Caco-2 (cell line): Measurements from ENCODE around the gene ACOXL. TPM values are rescaled to one million over a fixed set of nuclear protein-coding genes. Genes with fewer than 3 reads are reported as not detected.

Experiments
- BruUV-seq: library from RNA; stranded (reverse); fragments of 400-500 nt; replicated peaks from 2 replicates; lab custom pipeline; 2021; lab: Mats Ljungman, UMichigan
- CTCF ChIA-PET: fragments of 300-600 bp; sonication (Branson Sonifier 250); formaldehyde crosslinking; loops from one replicate; lab custom pipeline; 2022; ENCODE audit warnings: antibody characterized with exemption; lab: Charles Lee
- POLR2A ChIA-PET: fragments of 300-600 bp; sonication (Branson Sonifier 250); formaldehyde crosslinking; loops from one replicate; lab custom pipeline; 2022; ENCODE audit warnings: antibody characterized with exemption; lab: Charles Lee
- DNase-seq, 2 experiments: peaks; one replicate each; pipeline versions ENCODE4 v3.0.0 to v3.0.0-alpha.2; 2020 to 2022
- H3K27me3 ChIP-seq: replicated peaks from 2 replicates; pipeline ENCODE4 v1.6.0; 2011; ENCODE audit warnings: low read length; ENCODE audit not compliant: control insufficient read depth, insufficient read depth
- H3K36me3 ChIP-seq: 2 replicates; pipeline ENCODE4 v1.5.1; 2011; ENCODE audit warnings: low read length; ENCODE audit not compliant: control insufficient read depth, insufficient read depth
- H3K4me1 ChIP-seq: fragments of 250-450 bp; sonication (Bioruptor Pico); 2 replicates; pipeline ENCODE4 v1.5.1; 2020; ENCODE audit warnings: mild to moderate bottlenecking
- H3K4me3 ChIP-seq: 2 replicates; pipeline ENCODE4 v1.5.1; 2011; ENCODE audit warnings: low read depth, mild to moderate bottlenecking, control low read depth, low read length
- H3K9me3 ChIP-seq: fragments of 250-450 bp; sonication (Bioruptor Pico); 2 replicates; pipeline ENCODE4 v1.5.1; 2020; ENCODE audit warnings: mild to moderate bottlenecking, moderate library complexity
- H3K27ac Mint-ChIP-seq: one replicate; pipeline ENCODE4 v1.8.0; 2022; ENCODE audit warnings: mixed read lengths; ENCODE audit not compliant: unreplicated experiment
- H3K27me3 Mint-ChIP-seq: one replicate; pipeline ENCODE4 v1.8.0; 2022; ENCODE audit warnings: mixed read lengths; ENCODE audit not compliant: insufficient read depth, unreplicated experiment
- H3K36me3 Mint-ChIP-seq: one replicate; pipeline ENCODE4 v1.8.0; 2022; ENCODE audit warnings: mild to moderate bottlenecking, mixed read lengths; ENCODE audit not compliant: insufficient read depth, unreplicated experiment
- H3K4me1 Mint-ChIP-seq: one replicate; pipeline ENCODE4 v1.8.0; 2022; ENCODE audit warnings: low read depth, mixed read lengths; ENCODE audit not compliant: unreplicated experiment
- H3K4me3 Mint-ChIP-seq: one replicate; pipeline ENCODE4 v1.8.0; 2022; ENCODE audit warnings: mild to moderate bottlenecking, moderate library complexity, mixed read lengths; ENCODE audit not compliant: unreplicated experiment
- H3K9me3 Mint-ChIP-seq: one replicate; pipeline ENCODE4 v1.8.0; 2022; ENCODE audit warnings: mixed read lengths; ENCODE audit not compliant: unreplicated experiment
- CTCF ChIP-seq, 2 experiments: fragments of 200-600 bp in 1 of 2; IDR thresholded peaks; 1 replicate in 1 of 2; 2 replicates in 1 of 2; pipeline versions ENCODE4 v1.5.1 to v1.8.0; 2011 to 2022; ENCODE audit warnings: antibody characterized with exemption in 1 of 2, control low read depth in 1 of 2, inconsistent platforms in 1 of 2, low read depth in 1 of 2, low read length in 1 of 2, mild to moderate bottlenecking in 1 of 2, moderate library complexity in 1 of 2; ENCODE audit not compliant: insufficient read depth in 1 of 2, severe bottlenecking in 1 of 2, unreplicated experiment in 1 of 2
- intact Hi-C: fragments of 100-400 bp; cut with micrococcal nuclease; formaldehyde crosslinking; loops from one replicate; pipeline ENCODE4 v1.10.0; 2022; ENCODE audit not compliant: unreplicated experiment
- total RNA-seq: library from RNA; stranded (reverse); gene quantifications from 2 replicates; pipeline ENCODE4 v1.2.3, GENCODE V29; 2022

Gene ACOXL
- total RNA-seq, 1 experiment from 2014 or later, result 2.6 TPM

- no peak overlapping the region for H3K27ac Mint-ChIP-seq
Measured at GRCh38 chr2:110827511-110827910, 95.1 kb downstream of the ACOXL start.

DNA sequence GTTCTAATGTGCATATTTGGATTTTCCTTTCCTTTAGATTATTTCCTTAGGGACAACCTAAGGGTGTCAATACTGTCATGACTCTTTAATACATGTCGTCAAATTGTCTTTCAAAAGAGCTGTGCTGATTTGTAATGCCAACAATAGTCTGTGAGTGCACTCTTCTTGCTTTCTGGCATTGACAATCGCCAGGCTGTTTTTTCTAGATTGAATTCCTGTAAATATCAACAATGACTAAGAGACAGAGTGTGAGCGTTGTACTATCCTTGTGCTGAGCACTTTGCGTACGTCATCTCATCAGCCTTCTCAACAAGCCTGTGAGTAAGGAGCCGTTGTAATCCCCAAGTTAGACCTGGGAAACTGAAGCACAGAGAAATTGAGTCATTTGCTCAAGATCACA is 96.0 kb downstream of the ACOXL start:
- Mint-ChIP-seq H3K9me3 (peaks cover 12% of the 10 kb centered on the region), H3K27ac (no peak overlapping the region), H3K27me3 (peaks cover 6% of the 10 kb centered on the region), H3K4me3 (no peak overlapping the region), H3K4me1 (no peaks in the 10 kb centered on the region), H3K36me3 (no peaks in the 10 kb centered on the region)
- POLR2A ChIA-PET, result no interaction called here
- no TSS peak for BruUV-seq
- no peak for TF ChIP-seq CTCF (IDR thresholded peaks at IDR 0.05; ENCODE audit: insufficient read depth in 1 of 2, low read depth in 1 of 2, low read length in 1 of 2, severe bottlenecking in 1 of 2, unreplicated experiment in 1 of 2)
- CTCF ChIA-PET, result no interaction called here
- DNase-seq, result no peak
- H3K36me3 ChIP-seq, result no peaks in the 10 kb centered on the region
- no peaks in the 10 kb centered on the region; the same call in 1 of the 2 replicates for H3K27me3 ChIP-seq
- H3K4me3 ChIP-seq, result no peak overlapping the region
- intact Hi-C loops, result no loop called here
- H3K4me1 ChIP-seq, result no peaks in the 10 kb centered on the region
- peaks cover 10% of the 10 kb centered on the region for H3K9me3 ChIP-seq

More at GRCh38 chr2:110827511-110827910, 95.1 kb downstream of the ACOXL start:
- ChIA-PET CTCF (no interaction called here), POLR2A (no interaction called here)
- intact Hi-C loops, result no loop called here
- Mint-ChIP-seq H3K9me3 (peaks cover 12% of the 10 kb centered on the region), H3K4me1 (no peaks in the 10 kb centered on the region), H3K36me3 (no peaks in the 10 kb centered on the region), H3K4me3 (no peak overlapping the region), H3K27me3 (peaks cover 6% of the 10 kb centered on the region)
- TF ChIP-seq CTCF (IDR thresholded peaks at IDR 0.05; ENCODE audit: insufficient read depth in 1 of 2, low read depth in 1 of 2, low read length in 1 of 2, severe bottlenecking in 1 of 2, unreplicated experiment in 1 of 2), result no peak
- Histone ChIP-seq H3K36me3 (no peaks in the 10 kb centered on the region), H3K9me3 (peaks cover 12% of the 10 kb centered on the region), H3K27me3 (no peaks in the 10 kb centered on the region; the same call in 1 of the 2 replicates), H3K4me3 (no peak overlapping the region), H3K4me1 (no peaks in the 10 kb centered on the region)
- DNase-seq, result no peak
- no TSS peak for BruUV-seq

DNA sequence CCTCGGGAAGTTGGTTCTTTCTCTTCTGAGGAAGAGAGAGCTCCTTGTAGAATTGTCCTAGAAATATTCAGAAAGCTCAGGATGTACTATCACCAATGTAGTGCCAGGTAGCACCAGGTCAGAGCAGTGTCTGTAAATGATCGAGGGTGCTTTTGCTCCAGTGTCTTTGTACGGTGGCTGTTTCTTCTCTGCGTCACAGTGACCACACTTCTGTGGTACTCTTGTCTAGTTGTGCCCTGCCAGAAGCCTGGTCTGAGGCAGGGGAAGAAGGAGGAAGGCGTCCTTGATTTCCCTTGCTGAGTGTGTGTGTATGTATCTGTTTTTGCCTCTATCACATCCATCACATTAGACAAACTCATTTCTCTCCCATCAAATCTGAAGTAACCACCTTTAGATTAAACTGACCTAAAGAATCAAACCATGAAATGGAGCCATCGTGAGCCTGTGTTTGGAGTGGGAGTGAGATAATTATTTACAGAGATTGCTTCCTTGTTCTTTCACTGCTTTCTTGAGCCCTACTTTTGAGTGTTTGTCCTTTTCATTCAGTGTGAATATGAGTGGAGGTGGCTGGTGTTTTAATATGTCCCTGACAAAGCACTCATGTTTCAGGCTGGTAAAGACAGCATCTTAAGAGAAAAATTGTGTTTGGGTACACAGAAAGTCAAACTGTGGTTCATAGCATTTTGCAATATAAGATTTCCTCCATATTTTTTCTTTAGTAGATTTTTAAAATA is 97.2 kb downstream of the ACOXL start:
- ChIA-PET CTCF (no interaction called here), POLR2A (no interaction called here)
- no TSS peak for BruUV-seq
- no peak overlapping the region for H3K4me3 Mint-ChIP-seq
- Histone ChIP-seq H3K36me3 (no peaks in the 10 kb centered on the region), H3K27me3 (no peaks in the 10 kb centered on the region; the same call in 1 of the 2 replicates), H3K4me3 (no peak overlapping the region), H3K9me3 (peaks cover 1% of the 10 kb centered on the region), H3K4me1 (no peaks in the 10 kb centered on the region)
- H3K36me3 Mint-ChIP-seq, result no peaks in the 10 kb centered on the region
- H3K9me3 Mint-ChIP-seq, result peaks cover 5% of the 10 kb centered on the region
- no peaks in the 10 kb centered on the region for H3K4me1 Mint-ChIP-seq
- H3K27ac Mint-ChIP-seq, result no peak overlapping the region
- no peak for DNase-seq
- TF ChIP-seq CTCF (IDR thresholded peaks at IDR 0.05; ENCODE audit: insufficient read depth in 1 of 2, low read depth in 1 of 2, low read length in 1 of 2, severe bottlenecking in 1 of 2, unreplicated experiment in 1 of 2), result no peak
- intact Hi-C loops, result no loop called here
- H3K27me3 Mint-ChIP-seq, result peaks cover 6% of the 10 kb centered on the region
